ENCODE measurements around the gene NFE2L1. TPM values are rescaled to one million over a fixed set of nuclear protein-coding genes. Genes with fewer than 3 reads are reported as not detected.
A peak's percentile ranks its signal among the peaks of the same experiment; 100 is the strongest.

Gene NFE2L1
- total and polyA plus RNA-seq, 9 of the 15 experiments (the other 6 are each of a cell fraction or from before 2014, with no cell fraction given): 2.0 to 68.6 (median 39.7) TPM

DNA sequence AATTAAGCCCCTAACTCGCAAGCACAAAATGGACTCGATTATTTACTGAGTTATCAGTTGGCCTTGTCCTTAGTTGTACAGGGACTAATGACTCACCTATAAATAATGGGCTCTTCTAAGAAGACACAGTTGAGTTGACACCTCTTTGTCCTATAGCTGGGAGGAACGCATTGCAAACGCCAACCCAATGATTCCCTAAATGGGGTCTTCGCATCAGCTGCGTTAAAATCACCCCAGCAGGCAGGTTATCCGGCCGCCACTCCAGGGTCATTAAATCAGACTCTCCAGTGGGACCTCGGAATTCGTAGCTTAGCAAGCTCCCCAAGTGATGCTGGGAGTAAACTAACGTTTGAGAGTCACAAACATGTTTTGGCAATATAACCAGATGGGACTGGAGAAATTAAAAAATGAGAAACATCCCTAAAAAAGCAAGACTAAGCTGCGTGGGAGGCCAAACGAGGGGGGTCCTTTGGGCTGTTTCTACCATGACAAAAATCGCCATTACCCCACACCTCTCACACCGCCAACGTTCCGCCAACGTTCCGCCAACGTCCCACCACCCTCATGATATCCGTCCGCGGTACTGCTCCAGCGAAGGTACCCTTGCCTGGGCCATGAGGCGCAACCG is 932 bp upstream of the NFE2L1 start (continued):
- TF ChIP-seq, protein P1, sequence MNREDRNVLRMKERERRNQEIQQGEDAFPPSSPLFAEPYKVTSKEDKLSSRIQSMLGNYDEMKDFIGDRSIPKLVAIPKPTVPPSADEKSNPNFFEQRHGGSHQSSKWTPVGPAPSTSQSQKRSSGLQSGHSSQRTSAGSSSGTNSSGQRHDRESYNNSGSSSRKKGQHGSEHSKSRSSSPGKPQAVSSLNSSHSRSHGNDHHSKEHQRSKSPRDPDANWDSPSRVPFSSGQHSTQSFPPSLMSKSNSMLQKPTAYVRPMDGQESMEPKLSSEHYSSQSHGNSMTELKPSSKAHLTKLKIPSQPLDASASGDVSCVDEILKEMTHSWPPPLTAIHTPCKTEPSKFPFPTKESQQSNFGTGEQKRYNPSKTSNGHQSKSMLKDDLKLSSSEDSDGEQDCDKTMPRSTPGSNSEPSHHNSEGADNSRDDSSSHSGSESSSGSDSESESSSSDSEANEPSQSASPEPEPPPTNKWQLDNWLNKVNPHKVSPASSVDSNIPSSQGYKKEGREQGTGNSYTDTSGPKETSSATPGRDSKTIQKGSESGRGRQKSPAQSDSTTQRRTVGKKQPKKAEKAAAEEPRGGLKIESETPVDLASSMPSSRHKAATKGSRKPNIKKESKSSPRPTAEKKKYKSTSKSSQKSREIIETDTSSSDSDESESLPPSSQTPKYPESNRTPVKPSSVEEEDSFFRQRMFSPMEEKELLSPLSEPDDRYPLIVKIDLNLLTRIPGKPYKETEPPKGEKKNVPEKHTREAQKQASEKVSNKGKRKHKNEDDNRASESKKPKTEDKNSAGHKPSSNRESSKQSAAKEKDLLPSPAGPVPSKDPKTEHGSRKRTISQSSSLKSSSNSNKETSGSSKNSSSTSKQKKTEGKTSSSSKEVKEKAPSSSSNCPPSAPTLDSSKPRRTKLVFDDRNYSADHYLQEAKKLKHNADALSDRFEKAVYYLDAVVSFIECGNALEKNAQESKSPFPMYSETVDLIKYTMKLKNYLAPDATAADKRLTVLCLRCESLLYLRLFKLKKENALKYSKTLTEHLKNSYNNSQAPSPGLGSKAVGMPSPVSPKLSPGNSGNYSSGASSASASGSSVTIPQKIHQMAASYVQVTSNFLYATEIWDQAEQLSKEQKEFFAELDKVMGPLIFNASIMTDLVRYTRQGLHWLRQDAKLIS (CRISPR knock-in tag; IDR thresholded peaks at IDR 0.05): peak; percentile 89; the same call in 1 of the 2 replicates
- no peak for TF ChIP-seq KDM5B (IDR thresholded peaks at IDR 0.05; ENCODE audit: insufficient replicate concordance, low read depth, low read length)
- peak; percentile 16; the same call in 1 of the 2 replicates for TF ChIP-seq KAT8 (IDR thresholded peaks at IDR 0.05; ENCODE audit: low read depth)
- peak; percentile 61; the same call in 1 of the 2 replicates for TF ChIP-seq FOSL1 (tag; conservative IDR thresholded peaks at IDR 0.05)
- TF ChIP-seq ILF3 (IDR thresholded peaks at IDR 0.05; ENCODE audit: borderline replicate concordance): peak; percentile 79; the same call in 1 of the 2 replicates
- TF ChIP-seq, protein P2, sequence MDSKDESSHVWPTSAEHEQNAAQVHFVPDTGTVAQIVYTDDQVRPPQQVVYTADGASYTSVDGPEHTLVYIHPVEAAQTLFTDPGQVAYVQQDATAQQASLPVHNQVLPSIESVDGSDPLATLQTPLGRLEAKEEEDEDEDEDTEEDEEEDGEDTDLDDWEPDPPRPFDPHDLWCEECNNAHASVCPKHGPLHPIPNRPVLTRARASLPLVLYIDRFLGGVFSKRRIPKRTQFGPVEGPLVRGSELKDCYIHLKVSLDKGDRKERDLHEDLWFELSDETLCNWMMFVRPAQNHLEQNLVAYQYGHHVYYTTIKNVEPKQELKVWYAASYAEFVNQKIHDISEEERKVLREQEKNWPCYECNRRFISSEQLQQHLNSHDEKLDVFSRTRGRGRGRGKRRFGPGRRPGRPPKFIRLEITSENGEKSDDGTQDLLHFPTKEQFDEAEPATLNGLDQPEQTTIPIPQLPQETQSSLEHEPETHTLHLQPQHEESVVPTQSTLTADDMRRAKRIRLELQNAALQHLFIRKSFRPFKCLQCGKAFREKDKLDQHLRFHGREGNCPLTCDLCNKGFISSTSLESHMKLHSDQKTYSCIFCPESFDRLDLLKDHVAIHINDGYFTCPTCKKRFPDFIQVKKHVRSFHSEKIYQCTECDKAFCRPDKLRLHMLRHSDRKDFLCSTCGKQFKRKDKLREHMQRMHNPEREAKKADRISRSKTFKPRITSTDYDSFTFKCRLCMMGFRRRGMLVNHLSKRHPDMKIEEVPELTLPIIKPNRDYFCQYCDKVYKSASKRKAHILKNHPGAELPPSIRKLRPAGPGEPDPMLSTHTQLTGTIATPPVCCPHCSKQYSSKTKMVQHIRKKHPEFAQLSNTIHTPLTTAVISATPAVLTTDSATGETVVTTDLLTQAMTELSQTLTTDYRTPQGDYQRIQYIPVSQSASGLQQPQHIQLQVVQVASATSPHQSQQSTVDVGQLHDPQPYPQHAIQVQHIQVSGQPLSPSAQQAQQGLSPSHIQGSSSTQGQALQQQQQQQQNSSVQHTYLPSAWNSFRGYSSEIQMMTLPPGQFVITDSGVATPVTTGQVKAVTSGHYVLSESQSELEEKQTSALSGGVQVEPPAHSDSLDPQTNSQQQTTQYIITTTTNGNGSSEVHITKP (IDR thresholded peaks at IDR 0.05; ENCODE audit: partially characterized antibody): no peak
- TF ChIP-seq, protein P3, sequence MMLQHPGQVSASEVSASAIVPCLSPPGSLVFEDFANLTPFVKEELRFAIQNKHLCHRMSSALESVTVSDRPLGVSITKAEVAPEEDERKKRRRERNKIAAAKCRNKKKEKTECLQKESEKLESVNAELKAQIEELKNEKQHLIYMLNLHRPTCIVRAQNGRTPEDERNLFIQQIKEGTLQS (IDR thresholded peaks at IDR 0.05): peak; percentile 24; the same call in 1 of the 2 replicates
- TF ChIP-seq, protein P3 (CRISPR knock-in tag; conservative IDR thresholded peaks at IDR 0.05): no peak
- TF ChIP-seq ZNF24 (IDR thresholded peaks at IDR 0.05): 0 out of 2 replicates have a peak, but pooled peaks have one; percentile 48
- TF ChIP-seq MECOM (CRISPR knock-in tag; IDR thresholded peaks at IDR 0.05): 0 out of 2 replicates have a peak, but pooled peaks have one; percentile 36
- TF ChIP-seq ZNF766 (CRISPR knock-in tag; conservative IDR thresholded peaks at IDR 0.05): 0 out of 2 replicates have a peak, but pooled peaks have one; percentile 4
- TF ChIP-seq, protein P4, sequence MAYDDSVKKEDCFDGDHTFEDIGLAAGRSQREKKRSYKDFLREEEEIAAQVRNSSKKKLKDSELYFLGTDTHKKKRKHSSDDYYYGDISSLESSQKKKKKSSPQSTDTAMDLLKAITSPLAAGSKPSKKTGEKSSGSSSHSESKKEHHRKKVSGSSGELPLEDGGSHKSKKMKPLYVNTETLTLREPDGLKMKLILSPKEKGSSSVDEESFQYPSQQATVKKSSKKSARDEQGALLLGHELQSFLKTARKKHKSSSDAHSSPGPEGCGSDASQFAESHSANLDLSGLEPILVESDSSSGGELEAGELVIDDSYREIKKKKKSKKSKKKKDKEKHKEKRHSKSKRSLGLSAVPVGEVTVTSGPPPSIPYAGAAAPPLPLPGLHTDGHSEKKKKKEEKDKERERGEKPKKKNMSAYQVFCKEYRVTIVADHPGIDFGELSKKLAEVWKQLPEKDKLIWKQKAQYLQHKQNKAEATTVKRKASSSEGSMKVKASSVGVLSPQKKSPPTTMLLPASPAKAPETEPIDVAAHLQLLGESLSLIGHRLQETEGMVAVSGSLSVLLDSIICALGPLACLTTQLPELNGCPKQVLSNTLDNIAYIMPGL (CRISPR knock-in tag; IDR thresholded peaks at IDR 0.05): 0 out of 2 replicates have a peak, but pooled peaks have one; percentile 69
- peak; percentile 86; the same call in 1 of the 2 replicates for TF ChIP-seq KAT7 (CRISPR knock-in tag; IDR thresholded peaks at IDR 0.05; ENCODE audit: borderline replicate concordance)
- no peak for TF ChIP-seq NR4A1 (CRISPR knock-in tag; IDR thresholded peaks at IDR 0.05)
- TF ChIP-seq NR4A1 (tag; IDR thresholded peaks at IDR 0.05): peak; percentile 63; the same call in 1 of the 2 replicates
